Adipose tissue (tissue), 3 donors: Measurements from ENCODE around the gene HRH1. TPM values are rescaled to one million over a fixed set of nuclear protein-coding genes. Genes with fewer than 3 reads are reported as not detected.

Experiments used
- H3K27ac ChIP-seq: one replicate; pipeline ENCODE4 v1.5.1; 2013; ENCODE audit warnings: low read depth, low read length
- WGBS, 3 donors: extraction: QIAGEN DNeasy Blood & Tissue Kit; methylation state at CpG; one replicate each; pipeline ENCODE4 v1.1.7; 2013; 5-methylcytosine and 5-hydroxymethylcytosine counted together
- polyA plus RNA-seq, 3 donors: library from polyadenylated mRNA; stranded (reverse); fragments of 200-250 nt; gene quantifications; one replicate each; pipeline ENCODE4 v1.2.3, GENCODE V29; 2013
- donor health status: healthy with polysubstance abuse.
- donor health status: Bipolar disorder and iron deficiency.
- donor health status: healthy.

Gene HRH1
- polyA plus RNA-seq, 3 donors = 0.22 to 3.8 (median 1.6) TPM

GRCh38 chr3:11285471-11285870 lies 131.2 kb downstream of the HRH1 start:
- 56 to 90% (median 81%) methylated on average over 2 of the region's 2 CpGs for WGBS, 3 donors
- no peak overlapping the region for H3K27ac ChIP-seq

- no peak overlapping the region for H3K27ac ChIP-seq
- 78 to 93% (median 87%) methylated on average over 9 to 10 of the region's 10 CpGs for WGBS, 3 donors
Observed at GRCh38 chr3:11287404-11287803, 133.1 kb downstream of the HRH1 start.

- H3K27ac ChIP-seq = no peak overlapping the region
- 55 to 81% (median 59%) methylated on average over 2 of the region's 2 CpGs for WGBS, 3 donors
Observed at GRCh38 chr3:11288021-11288491, 133.8 kb downstream of the HRH1 start.

GRCh38 chr3:11288786-11289637 lies 134.7 kb downstream of the HRH1 start:
- 14 to 72% (median 18%) methylated on average over 7 of the region's 7 CpGs for WGBS, 3 donors
- H3K27ac ChIP-seq = no peak overlapping the region

GRCh38 chr3:11289864-11290263 lies 135.6 kb downstream of the HRH1 start:
- 74 to 83% (median 74%) methylated on average over 3 of the region's 3 CpGs for WGBS, 3 donors
- no peak overlapping the region for H3K27ac ChIP-seq

GRCh38 chr3:11290743-11291680 lies 136.7 kb downstream of the HRH1 start:
- WGBS, 3 donors = 86 to 94% (median 87%) methylated on average over 11 of the region's 11 CpGs
- no peak overlapping the region for H3K27ac ChIP-seq

GRCh38 chr3:11291808-11292207 lies 137.5 kb downstream of the HRH1 start:
- WGBS, 3 donors = 81 to 89% (median 81%) methylated on average over 5 of the region's 5 CpGs
- no peak overlapping the region for H3K27ac ChIP-seq

GRCh38 chr3:11297126-11297525 lies 142.8 kb downstream of the HRH1 start:
- no peak overlapping the region for H3K27ac ChIP-seq
- WGBS, 3 donors = 89 to 96% (median 95%) methylated on average over 4 of the region's 4 CpGs

- 92 to 93% (median 93%) methylated on average over 3 of the region's 3 CpGs for WGBS, 3 donors
Observed at GRCh38 chr3:11300970-11301369, 146.7 kb downstream of the HRH1 start.

GRCh38 chr3:11302444-11302843 lies 148.2 kb downstream of the HRH1 start:
- no peak overlapping the region for H3K27ac ChIP-seq

More at GRCh38 chr3:11300970-11301369, 146.7 kb downstream of the HRH1 start:
- H3K27ac ChIP-seq = no peak overlapping the region

GRCh38 chr3:11304175-11304574 lies 149.9 kb downstream of the HRH1 start:
- no peak overlapping the region for H3K27ac ChIP-seq
- 67 to 98% (median 71%) methylated on average over 6 of the region's 6 CpGs for WGBS, 3 donors

- H3K27ac ChIP-seq = no peak overlapping the region
- 77 to 94% (median 80%) methylated on average over 1 of the region's 1 CpG for WGBS, 3 donors
Observed at GRCh38 chr3:11305509-11305908, 151.2 kb downstream of the HRH1 start.

- H3K27ac ChIP-seq = no peak overlapping the region
- 41 to 68% (median 50%) methylated on average over 5 of the region's 5 CpGs for WGBS, 3 donors
Observed at GRCh38 chr3:11306817-11307589, 152.7 kb downstream of the HRH1 start.

GRCh38 chr3:11307830-11308432 lies 153.6 kb downstream of the HRH1 start:
- 56 to 81% (median 73%) methylated on average over 6 of the region's 6 CpGs for WGBS, 3 donors

GRCh38 chr3:11310258-11310657 lies 156.0 kb downstream of the HRH1 start:
- no peak overlapping the region for H3K27ac ChIP-seq
- 78 to 88% (median 82%) methylated on average over 4 to 5 of the region's 5 CpGs for WGBS, 3 donors

More at GRCh38 chr3:11307830-11308432, 153.6 kb downstream of the HRH1 start:
- H3K27ac ChIP-seq = no peak overlapping the region

- no peak overlapping the region for H3K27ac ChIP-seq
- 93 to 95% (median 95%) methylated on average over 5 of the region's 5 CpGs for WGBS, 3 donors
Observed at GRCh38 chr3:11312166-11312565, 157.9 kb downstream of the HRH1 start.
